ENCODE results near the gene ACP2. TPM values are rescaled to one million over a fixed set of nuclear protein-coding genes. Genes with fewer than 3 reads are reported as not detected.

The ACP2 gene
- total and polyA plus RNA-seq, 8 donors = 22.5 to 53.6 (median 32.3) TPM

DNA sequence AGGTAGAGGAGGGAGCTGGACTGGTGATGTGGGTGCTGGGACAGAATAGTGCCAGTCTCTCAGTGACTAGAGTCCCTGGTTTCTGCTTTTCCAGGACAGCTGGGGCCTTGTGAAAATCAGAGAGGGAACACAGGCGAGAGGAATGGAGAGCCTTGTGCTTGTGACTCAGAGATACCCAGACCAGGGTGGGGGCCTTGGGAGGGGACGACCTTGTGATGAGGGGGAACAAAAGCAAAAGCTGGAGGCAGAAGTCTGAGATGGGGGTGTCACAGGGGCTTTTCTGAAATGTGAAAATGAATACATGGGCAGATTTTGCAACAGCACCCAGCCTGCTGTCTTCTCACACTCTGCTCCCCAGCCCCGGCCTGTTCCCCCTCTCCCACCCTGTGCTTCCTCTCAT is 5.8 kb upstream of the ACP2 start:
- ATAC-seq = peak in 2 of 4 donors; percentile 4 to 9
- FAIRE-seq = no peak
- Histone ChIP-seq H3K4me3 (no peak overlapping the region), H3K36me3 (no peaks in the 10 kb centered on the region), H3K27ac (peak overlapping the region in 3 of 4 donors; percentile 1 to 70 (median 66)), H3K27me3 (no peaks in the 10 kb centered on the region), H3K9me3 (no peaks in the 10 kb centered on the region), H3K4me1 (peaks cover 4 to 29% (median 7%) of the 10 kb centered on the region in 3 donors)
- peak in 1 of 6 donors; percentile 39 for DNase-seq
- intact Hi-C loops (cut with DNase I) = no loop called here
- TF ChIP-seq, protein P1, sequence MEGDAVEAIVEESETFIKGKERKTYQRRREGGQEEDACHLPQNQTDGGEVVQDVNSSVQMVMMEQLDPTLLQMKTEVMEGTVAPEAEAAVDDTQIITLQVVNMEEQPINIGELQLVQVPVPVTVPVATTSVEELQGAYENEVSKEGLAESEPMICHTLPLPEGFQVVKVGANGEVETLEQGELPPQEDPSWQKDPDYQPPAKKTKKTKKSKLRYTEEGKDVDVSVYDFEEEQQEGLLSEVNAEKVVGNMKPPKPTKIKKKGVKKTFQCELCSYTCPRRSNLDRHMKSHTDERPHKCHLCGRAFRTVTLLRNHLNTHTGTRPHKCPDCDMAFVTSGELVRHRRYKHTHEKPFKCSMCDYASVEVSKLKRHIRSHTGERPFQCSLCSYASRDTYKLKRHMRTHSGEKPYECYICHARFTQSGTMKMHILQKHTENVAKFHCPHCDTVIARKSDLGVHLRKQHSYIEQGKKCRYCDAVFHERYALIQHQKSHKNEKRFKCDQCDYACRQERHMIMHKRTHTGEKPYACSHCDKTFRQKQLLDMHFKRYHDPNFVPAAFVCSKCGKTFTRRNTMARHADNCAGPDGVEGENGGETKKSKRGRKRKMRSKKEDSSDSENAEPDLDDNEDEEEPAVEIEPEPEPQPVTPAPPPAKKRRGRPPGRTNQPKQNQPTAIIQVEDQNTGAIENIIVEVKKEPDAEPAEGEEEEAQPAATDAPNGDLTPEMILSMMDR (IDR thresholded peaks at IDR 0.05) = no peak
- WGBS, 2 donors = 34 to 46% methylated on average over 3 of the region's 3 CpGs

DNA sequence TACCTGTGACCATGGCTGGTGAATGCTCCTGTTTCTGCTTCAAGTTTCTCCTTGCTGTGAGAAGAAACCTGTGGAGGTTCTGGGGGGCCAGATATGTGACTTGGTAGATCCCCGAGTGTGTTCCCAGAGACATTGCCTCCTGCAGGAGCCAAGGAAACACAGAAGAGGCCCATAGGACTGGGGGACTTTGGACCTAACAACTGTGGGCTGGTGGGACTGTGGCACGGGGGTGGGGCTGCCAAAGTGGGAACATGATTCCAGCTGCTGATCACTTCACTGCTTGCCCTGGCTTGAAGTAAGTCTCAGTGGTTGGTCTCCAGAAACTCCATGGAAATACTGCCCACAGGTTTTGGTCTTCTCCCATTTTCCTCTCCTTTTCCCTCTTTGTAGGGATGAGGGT is 5.0 kb upstream of the ACP2 start:
- FAIRE-seq (no peak), ATAC-seq (no peak), DNase-seq (peak in 1 of 6 donors; percentile 18)
- Histone ChIP-seq H3K27ac (peak overlapping the region in 2 of 4 donors; percentile 1 to 70), H3K4me3 (no peak overlapping the region), H3K9me3 (no peaks in the 10 kb centered on the region), H3K27me3 (no peaks in the 10 kb centered on the region), H3K4me1 (peaks cover 4 to 29% (median 9%) of the 10 kb centered on the region in 3 donors), H3K36me3 (no peaks in the 10 kb centered on the region)
- 52 to 57% methylated on average over 2 of the region's 2 CpGs for WGBS, 2 donors
- intact Hi-C loops (cut with DNase I) = no loop called here
- TF ChIP-seq, protein P1 (IDR thresholded peaks at IDR 0.05) = no peak

GRCh38 chr11:47251751-47252150 is 3.1 kb upstream of the ACP2 start:
- no peak for FAIRE-seq
- TF ChIP-seq, protein P1 (IDR thresholded peaks at IDR 0.05) = no peak

GRCh38 chr11:47249378-47249715 is 733 bp upstream of the ACP2 start:
- H3K27ac ChIP-seq = peak overlapping the region in 3 of 4 donors; percentile 70 to 88 (median 77)
- no peaks in the 10 kb centered on the region for H3K9me3 ChIP-seq
- no peak for DNase-seq
- no peak for ATAC-seq
- H3K36me3 ChIP-seq = peaks cover 0 to 13% (median 11%) of the 10 kb centered on the region in 3 donors
- intact Hi-C loops (cut with DNase I) = no loop called here
- TF ChIP-seq, protein P1 (IDR thresholded peaks at IDR 0.05) = no peak
- peaks cover 0 to 11% (median 5%) of the 10 kb centered on the region in 3 donors for H3K4me1 ChIP-seq
- no peaks in the 10 kb centered on the region for H3K27me3 ChIP-seq
- WGBS, 2 donors = 31 to 41% methylated on average over 3 of the region's 3 CpGs
- FAIRE-seq = no peak
- peak overlapping the region; percentile 54 to 88 (median 80) for H3K4me3 ChIP-seq

More at GRCh38 chr11:47251751-47252150, 3.1 kb upstream of the ACP2 start:
- no peak for DNase-seq
- ATAC-seq = no peak
- intact Hi-C loops (cut with DNase I) = no loop called here
- H3K27me3 ChIP-seq = no peaks in the 10 kb centered on the region
- no peak overlapping the region for H3K27ac ChIP-seq
- no peaks in the 10 kb centered on the region for H3K36me3 ChIP-seq
- H3K9me3 ChIP-seq = no peaks in the 10 kb centered on the region
- H3K4me3 ChIP-seq = no peak overlapping the region
- WGBS, 2 donors = 91 to 92% methylated on average over 3 of the region's 3 CpGs
- peaks cover 0 to 24% (median 9%) of the 10 kb centered on the region in 3 donors for H3K4me1 ChIP-seq

- FAIRE-seq = no peak
- H3K27ac ChIP-seq = peak overlapping the region; percentile 70 to 88 (median 82)
Observed at GRCh38 chr11:47248304-47248663, 330 bp downstream of the ACP2 start.

More at GRCh38 chr11:47248304-47248663, 330 bp downstream of the ACP2 start:
- peak overlapping the region; percentile 54 to 88 (median 80) for H3K4me3 ChIP-seq
- intact Hi-C loops (cut with DNase I) = no loop called here
- no peaks in the 10 kb centered on the region for H3K9me3 ChIP-seq
- ATAC-seq (peak; percentile 44 to 60 (median 56)), DNase-seq (no peak)
- H3K4me1 ChIP-seq = peaks cover 0 to 11% (median 5%) of the 10 kb centered on the region in 3 donors
- H3K36me3 ChIP-seq = peaks cover 0 to 23% (median 12%) of the 10 kb centered on the region in 3 donors
- 0% methylated on average over 7 of the region's 7 CpGs for WGBS, 2 donors
- TF ChIP-seq, protein P1 (IDR thresholded peaks at IDR 0.05) = no peak
- H3K27me3 ChIP-seq = no peaks in the 10 kb centered on the region

Data from pancreas (tissue), 10 donors.